B cell (primary cell): Measurements from ENCODE around the gene ADRM1. TPM values are rescaled to one million over a fixed set of nuclear protein-coding genes. Genes with fewer than 3 reads are reported as not detected.

Experiments
- ATAC-seq: fragments of 200-7000 bp; cut with Tn5 transposase; one replicate; pipeline ENCODE4 v1.10.0; 2021; ENCODE audit warnings: low read depth, mild to moderate bottlenecking, moderate number of reproducible peaks, moderate library complexity
- CTCF ChIA-PET: fragments of 350-600 bp; sonication (Branson Sonifier 250); formaldehyde crosslinking; loops from one replicate; lab custom pipeline; 2021; ENCODE audit warnings: antibody characterized with exemption, inconsistent platforms; lab: Charles Lee
- POLR2A ChIA-PET: fragments of 350-600 bp; sonication (Branson Sonifier 250); formaldehyde crosslinking; loops from one replicate; lab custom pipeline; 2021; ENCODE audit warnings: antibody characterized with exemption; lab: Charles Lee
- DNase-seq: peaks from one replicate; pipeline ENCODE4 v3.0.0; 2013
- H2AFZ ChIP-seq: 2 replicates; pipeline ENCODE4 v1.6.1; 2012; ENCODE audit warnings: mild to moderate bottlenecking, low read depth, low read length; ENCODE audit not compliant: insufficient read depth, poor library complexity, severe bottlenecking
- H3K27ac ChIP-seq, 2 donors: 1 replicate in 1 of 2; 2 replicates in 1 of 2; pipeline ENCODE4 v1.5.1; 2012 to 2013; ENCODE audit warnings: low read length in 2 of 2, mild to moderate bottlenecking in 2 of 2, moderate library complexity in 1 of 2
- H3K27me3 ChIP-seq, 4 experiments: fragments of 200-600 bp in 1 of 4; sonication (generic) in 1 of 4; replicated peaks in 1 of 4; 1 replicate in 2 of 4; 2 replicates in 2 of 4; pipeline versions ENCODE4 v1.6.1 to v1.7.0; 2013 to 2016; ENCODE audit warnings: low read length in 3 of 4, mild to moderate bottlenecking in 2 of 4, mixed read lengths in 1 of 4, moderate library complexity in 1 of 4; ENCODE audit not compliant: insufficient read depth in 4 of 4, control insufficient read depth in 3 of 4; ENCODE audit errors: control extremely low read depth in 1 of 4
- H3K36me3 ChIP-seq, 2 experiments: replicated peaks in 1 of 2; 1 replicate in 1 of 2; 2 replicates in 1 of 2; pipeline versions ENCODE4 v1.6.1 to v1.7.1; 2013; ENCODE audit warnings: low read length in 1 of 2; ENCODE audit not compliant: insufficient read depth in 2 of 2, control insufficient read depth in 1 of 2; ENCODE audit errors: control extremely low read depth in 1 of 2, extremely low read depth in 1 of 2
- H3K4me1 ChIP-seq, 2 donors: fragments of 200-600 bp in 1 of 2; sonication (generic) in 1 of 2; 1 replicate in 1 of 2; 2 replicates in 1 of 2; pipeline versions ENCODE4 v1.5.1 to v1.6.1; 2013 to 2017; ENCODE audit warnings: low read length in 2 of 2; ENCODE audit not compliant: control insufficient read depth in 2 of 2, insufficient read depth in 2 of 2
- H3K4me2 ChIP-seq: replicated peaks from 2 replicates; pipeline ENCODE3; 2012; ENCODE audit warnings: mild to moderate bottlenecking, low read depth, low read length; ENCODE audit not compliant: poor library complexity, severe bottlenecking
- H3K4me3 ChIP-seq, 5 experiments: fragments of 200-600 bp in 1 of 5; sonication (generic) in 1 of 5; 1 replicate in 3 of 5; 2 replicates in 2 of 5; pipeline versions ENCODE4 v1.5.1 to v1.7.0; 2011 to 2016; ENCODE audit warnings: low read length in 4 of 5, mild to moderate bottlenecking in 4 of 5, low read depth in 2 of 5, control low read depth in 1 of 5, moderate library complexity in 1 of 5; ENCODE audit not compliant: insufficient read depth in 1 of 5; ENCODE audit errors: control extremely low read depth in 1 of 5, extremely low read depth in 1 of 5
- H3K79me2 ChIP-seq: fragments of 200-600 bp; sonication (generic); one replicate; pipeline ENCODE4 v1.6.0; 2016; ENCODE audit warnings: low read length; ENCODE audit not compliant: control insufficient read depth, insufficient read depth
- H3K9ac ChIP-seq: fragments of 200-600 bp; sonication (generic); 2 replicates; pipeline ENCODE4 v1.6.1; 2017; ENCODE audit warnings: mild to moderate bottlenecking, low read length, moderate library complexity
- H3K9me3 ChIP-seq, 3 donors: one replicate each; pipeline versions ENCODE4 v1.6.1 to v1.7.1; 2013; ENCODE audit warnings: low read length in 2 of 3; ENCODE audit not compliant: control insufficient read depth in 2 of 3, insufficient read depth in 1 of 3; ENCODE audit errors: control extremely low read depth in 1 of 3
- H4K20me1 ChIP-seq: 2 replicates; pipeline ENCODE4 v1.6.0; 2012; ENCODE audit warnings: mild to moderate bottlenecking, low read length; ENCODE audit not compliant: insufficient read depth, control insufficient read depth, poor library complexity, severe bottlenecking
- H3K27ac Mint-ChIP-seq: one replicate; pipeline ENCODE4 v1.8.0; 2021; ENCODE audit warnings: mixed read lengths
- H3K27me3 Mint-ChIP-seq: one replicate; pipeline ENCODE4 v1.8.0; 2021; ENCODE audit warnings: mixed read lengths
- H3K4me1 Mint-ChIP-seq: one replicate; pipeline ENCODE4 v1.8.0; 2021; ENCODE audit warnings: mixed read lengths
- H3K4me3 Mint-ChIP-seq: one replicate; pipeline ENCODE4 v1.8.0; 2021; ENCODE audit warnings: mixed read lengths
- H3K9me3 Mint-ChIP-seq: one replicate; pipeline ENCODE4 v1.8.0; 2022; ENCODE audit warnings: mixed read lengths; ENCODE audit not compliant: insufficient read depth
- EZH2 ChIP-seq: IDR thresholded peaks from 2 replicates; pipeline ENCODE4 v1.6.1; 2012; ENCODE audit warnings: borderline replicate concordance, low read depth, mild to moderate bottlenecking, moderate library complexity, low read length; ENCODE audit not compliant: insufficient read depth, poor library complexity, severe bottlenecking
- WGBS: methylation state at CpG from one replicate; pipeline ENCODE4 v1.1.5; 2013; ENCODE audit warnings: missing lambda C conversion rate; ENCODE audit not compliant: insufficient coverage; 5-methylcytosine and 5-hydroxymethylcytosine counted together
- intact Hi-C: fragments of 100-400 bp; cut with micrococcal nuclease; formaldehyde crosslinking; loops from one replicate; pipeline ENCODE4 v1.10.0; 2022
- polyA plus RNA-seq: library from polyadenylated mRNA; depleted of rRNA; stranded (reverse); fragments of >200 nt; gene quantifications from 2 replicates; pipeline ENCODE4 v1.2.3, GENCODE V29; 2012
- total RNA-seq, 2 donors: library from RNA; stranded (reverse); fragments of 120-200 nt in 1 of 2; gene quantifications; 1 replicate in 1 of 2; 2 replicates in 1 of 2; pipeline versions ENCODE4 v1.2.3 to v1.2.4, GENCODE V29; 2013 to 2022
- TF ChIP-seq, protein P1 (sequence below): fragments of 200-600 bp; IDR thresholded peaks from one replicate; pipeline ENCODE4 v1.8.0; 2022; ENCODE audit warnings: antibody characterized with exemption, mild to moderate bottlenecking

The ADRM1 gene
- total and polyA plus RNA-seq, 2 donors (not counting 1 experiment from before 2014, with no cell fraction given) = 73.9 to 87.2 TPM

DNA sequence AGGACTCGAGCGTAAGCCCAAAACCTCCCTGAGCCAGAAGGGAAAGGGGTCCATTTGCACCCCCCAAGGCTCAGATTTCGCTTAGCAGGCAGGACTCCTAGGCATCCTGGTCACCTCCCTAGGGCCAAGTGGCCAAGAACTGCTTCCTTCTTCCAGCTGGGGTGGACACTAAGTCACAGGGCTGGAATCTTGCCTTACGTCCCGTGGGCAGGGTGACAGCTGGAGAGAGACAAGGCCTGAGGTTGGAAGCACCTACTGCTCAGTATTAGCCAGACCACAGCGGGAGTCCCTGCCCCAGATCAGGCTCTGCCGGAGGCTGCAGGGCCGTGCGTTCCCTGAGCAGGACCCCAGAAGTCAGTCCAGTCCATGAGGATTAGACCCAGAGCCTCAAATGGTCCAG lies 44.6 kb downstream of the ADRM1 start:
- Histone ChIP-seq H3K27ac (no peak overlapping the region), H3K9ac (no peak overlapping the region), H3K27me3 (no peaks in the 10 kb centered on the region), H3K36me3 (no peaks in the 10 kb centered on the region), H2AFZ (no peak overlapping the region), H3K4me2 (no peak overlapping the region), H3K4me3 (no peak overlapping the region), H3K9me3 (peaks cover 0 to 4% (median 0%) of the 10 kb centered on the region in 3 donors), H3K4me1 (no peaks in the 10 kb centered on the region), H4K20me1 (no peaks in the 10 kb centered on the region), H3K79me2 (no peaks in the 10 kb centered on the region)
- WGBS = 83% methylated on average over 9 of the region's 9 CpGs
- peaks cover 3% of the 10 kb centered on the region for H3K9me3 Mint-ChIP-seq
- DNase-seq (no peak), ATAC-seq (no peak)
- H3K27me3 Mint-ChIP-seq = no peaks in the 10 kb centered on the region
- peaks cover 1% of the 10 kb centered on the region for H3K4me1 Mint-ChIP-seq
- TF ChIP-seq, protein P1, sequence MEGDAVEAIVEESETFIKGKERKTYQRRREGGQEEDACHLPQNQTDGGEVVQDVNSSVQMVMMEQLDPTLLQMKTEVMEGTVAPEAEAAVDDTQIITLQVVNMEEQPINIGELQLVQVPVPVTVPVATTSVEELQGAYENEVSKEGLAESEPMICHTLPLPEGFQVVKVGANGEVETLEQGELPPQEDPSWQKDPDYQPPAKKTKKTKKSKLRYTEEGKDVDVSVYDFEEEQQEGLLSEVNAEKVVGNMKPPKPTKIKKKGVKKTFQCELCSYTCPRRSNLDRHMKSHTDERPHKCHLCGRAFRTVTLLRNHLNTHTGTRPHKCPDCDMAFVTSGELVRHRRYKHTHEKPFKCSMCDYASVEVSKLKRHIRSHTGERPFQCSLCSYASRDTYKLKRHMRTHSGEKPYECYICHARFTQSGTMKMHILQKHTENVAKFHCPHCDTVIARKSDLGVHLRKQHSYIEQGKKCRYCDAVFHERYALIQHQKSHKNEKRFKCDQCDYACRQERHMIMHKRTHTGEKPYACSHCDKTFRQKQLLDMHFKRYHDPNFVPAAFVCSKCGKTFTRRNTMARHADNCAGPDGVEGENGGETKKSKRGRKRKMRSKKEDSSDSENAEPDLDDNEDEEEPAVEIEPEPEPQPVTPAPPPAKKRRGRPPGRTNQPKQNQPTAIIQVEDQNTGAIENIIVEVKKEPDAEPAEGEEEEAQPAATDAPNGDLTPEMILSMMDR = no peak
- no peak for TF ChIP-seq EZH2
- ChIA-PET CTCF (no interaction called here), POLR2A (no interaction called here)
- no peak overlapping the region for H3K4me3 Mint-ChIP-seq
- intact Hi-C loops = no loop called here
- H3K27ac Mint-ChIP-seq = no peak overlapping the region

DNA sequence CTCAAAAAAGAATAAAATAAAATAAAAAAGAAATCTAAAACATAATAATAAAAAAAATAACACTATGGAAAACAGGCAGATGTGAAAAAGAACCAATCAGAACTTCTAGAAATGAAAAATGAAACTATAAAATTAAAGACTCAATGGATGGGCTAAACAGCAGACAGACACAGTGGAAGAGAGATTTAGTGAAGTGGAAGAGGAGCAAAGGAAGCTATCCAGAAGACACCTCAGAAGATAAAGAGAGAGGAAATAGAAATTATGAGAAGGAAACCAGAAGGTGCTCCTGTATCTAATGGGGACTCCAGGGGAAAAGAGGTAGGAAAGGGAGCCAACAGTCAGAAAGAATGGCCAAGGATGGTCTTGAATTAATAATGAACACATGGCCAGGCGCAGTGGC lies 45.8 kb downstream of the ADRM1 start:
- ChIA-PET POLR2A (no interaction called here), CTCF (no interaction called here)
- no peak for ATAC-seq
- H3K9me3 ChIP-seq = peaks cover 0 to 4% (median 0%) of the 10 kb centered on the region in 3 donors
- H3K4me1 ChIP-seq = no peaks in the 10 kb centered on the region
- H3K4me2 ChIP-seq = no peak overlapping the region
- H2AFZ ChIP-seq = no peak overlapping the region
- H3K4me3 ChIP-seq = no peak overlapping the region
- H4K20me1 ChIP-seq = no peaks in the 10 kb centered on the region
- H3K27ac Mint-ChIP-seq = no peak overlapping the region
- H3K9me3 Mint-ChIP-seq = peaks cover 3% of the 10 kb centered on the region
- H3K27ac ChIP-seq = no peak overlapping the region
- TF ChIP-seq, protein P1 = no peak
- no peak for TF ChIP-seq EZH2
- intact Hi-C loops = no loop called here
- H3K4me1 Mint-ChIP-seq = no peaks in the 10 kb centered on the region
- H3K79me2 ChIP-seq = no peaks in the 10 kb centered on the region
- no peak overlapping the region for H3K4me3 Mint-ChIP-seq
- H3K9ac ChIP-seq = no peak overlapping the region
- no peaks in the 10 kb centered on the region for H3K27me3 Mint-ChIP-seq
- no CpG with 5 or more reads among the region's 1 CpG for WGBS
- no peaks in the 10 kb centered on the region for H3K36me3 ChIP-seq
- DNase-seq = no peak
- H3K27me3 ChIP-seq = no peaks in the 10 kb centered on the region
